Esophagus muscularis mucosa (tissue), 4 donors: Measurements from ENCODE around the gene VWC2L. TPM values are rescaled to one million over a fixed set of nuclear protein-coding genes. Genes with fewer than 3 reads are reported as not detected.

Experiments
- DNase-seq: peaks from one replicate; pipeline ENCODE4 v3.0.0-alpha.2; 2017; ENCODE audit errors: extremely low spot score
- H3K27ac ChIP-seq, 4 donors: fragments of 200-600 bp; sonication (generic); replicated peaks in 1 of 4; 1 replicate in 3 of 4; 2 replicates in 1 of 4; pipeline ENCODE4 v1.5.1; 2016 to 2019; ENCODE audit warnings: mild to moderate bottlenecking in 1 of 4
- H3K27me3 ChIP-seq, 4 donors: fragments of 200-600 bp; sonication (generic); one replicate each; pipeline versions ENCODE4 v1.5.1 to v1.6.0; 2016 to 2019
- H3K36me3 ChIP-seq, 4 donors: fragments of 200-600 bp; sonication (generic); one replicate each; pipeline ENCODE4 v1.5.1; 2016 to 2019
- H3K4me1 ChIP-seq, 4 donors: fragments of 200-600 bp; sonication (generic); one replicate each; pipeline ENCODE4 v1.5.1; 2016 to 2019
- H3K4me3 ChIP-seq, 4 donors: fragments of 200-600 bp; sonication (generic); 1 replicate in 2 of 4; 2 replicates in 2 of 4; pipeline ENCODE4 v1.5.1; 2016 to 2019; ENCODE audit warnings: mild to moderate bottlenecking in 4 of 4, moderate library complexity in 1 of 4
- H3K9me3 ChIP-seq, 4 donors: fragments of 200-600 bp; sonication (generic); 1 replicate in 3 of 4; 2 replicates in 1 of 4; pipeline ENCODE4 v1.5.1; 2016 to 2019
- EP300 ChIP-seq: sonication (generic); formaldehyde crosslinking; IDR thresholded peaks from one replicate; pipeline ENCODE4 v1.6.1; 2017; ENCODE audit warnings: antibody characterized with exemption
- POLR2A ChIP-seq: fragments of 450-650 bp; IDR thresholded peaks from one replicate; pipeline ENCODE4 v1.6.1; 2017; ENCODE audit warnings: antibody characterized with exemption, moderate library complexity, mild to moderate bottlenecking, low read depth
- POLR2AphosphoS5 ChIP-seq, 2 donors: sonication (generic); formaldehyde crosslinking; IDR thresholded peaks; one replicate each; pipeline ENCODE4 v1.6.1; 2017; ENCODE audit warnings: antibody characterized with exemption in 2 of 2
- WGBS: methylation state at CpG from one replicate; pipeline ENCODE4 v1.1.5; 2018; 5-methylcytosine and 5-hydroxymethylcytosine counted together
- intact Hi-C: fragments of 100-400 bp; cut with DNase I; formaldehyde crosslinking; loops from one replicate; pipeline ENCODE4 v1.15.1; 2023
- total RNA-seq, 4 donors: library from RNA; depleted of rRNA; stranded (reverse); fragments of >200 nt; gene quantifications; one replicate each; pipeline versions ENCODE4 v1.1.0 to v1.2.1, GENCODE V29; 2016
- TF ChIP-seq, protein P1 (sequence below), 3 experiments: fragments of 200-600 bp in 2 of 3; fragments of 450-650 bp in 1 of 3; sonication (generic) in 2 of 3; IDR thresholded peaks; one replicate each; pipeline ENCODE4 v1.5.1; 2017 to 2019; ENCODE audit warnings: antibody characterized with exemption in 3 of 3, mild to moderate bottlenecking in 2 of 3, moderate library complexity in 1 of 3

Gene VWC2L
- total RNA-seq, 4 donors from 2014 or later: 0.11 TPM; not detected in 3

DNA sequence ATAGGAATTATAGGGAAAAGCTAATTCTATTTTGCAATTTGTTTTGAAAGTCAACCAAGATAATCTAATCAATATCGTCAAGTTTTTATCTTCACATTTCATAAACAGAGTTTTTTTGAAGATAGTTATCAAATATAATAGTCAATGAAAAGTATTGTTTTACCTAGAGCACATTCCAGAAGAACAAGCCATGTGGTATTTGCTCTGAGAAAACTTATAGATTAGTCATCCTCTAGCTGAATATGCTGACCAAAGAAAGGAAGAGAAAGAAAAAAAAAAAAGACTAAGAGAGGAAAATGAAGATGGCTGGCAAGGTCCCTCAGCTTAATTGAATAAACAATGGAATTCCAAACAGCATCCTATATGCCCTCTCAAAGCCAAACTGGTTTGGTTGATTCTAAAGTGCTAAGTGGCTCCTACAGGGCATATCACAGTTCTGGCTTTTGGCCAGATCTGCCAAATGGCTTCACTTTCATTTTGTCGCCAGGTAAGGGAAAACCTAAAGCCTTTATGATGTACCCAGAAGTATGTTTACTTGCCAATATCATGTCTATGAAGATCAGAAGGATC lies 132.6 kb downstream of the VWC2L start:
- 80% methylated on average over 2 of the region's 2 CpGs for WGBS
- Histone ChIP-seq H3K36me3 (no peaks in the 10 kb centered on the region), H3K4me1 (peaks cover 3 to 22% (median 15%) of the 10 kb centered on the region in 4 donors), H3K27ac (no peak overlapping the region), H3K27me3 (no peaks in the 10 kb centered on the region), H3K4me3 (no peak overlapping the region), H3K9me3 (no peaks in the 10 kb centered on the region)
- DNase-seq: no peak
- TF ChIP-seq, protein P1, sequence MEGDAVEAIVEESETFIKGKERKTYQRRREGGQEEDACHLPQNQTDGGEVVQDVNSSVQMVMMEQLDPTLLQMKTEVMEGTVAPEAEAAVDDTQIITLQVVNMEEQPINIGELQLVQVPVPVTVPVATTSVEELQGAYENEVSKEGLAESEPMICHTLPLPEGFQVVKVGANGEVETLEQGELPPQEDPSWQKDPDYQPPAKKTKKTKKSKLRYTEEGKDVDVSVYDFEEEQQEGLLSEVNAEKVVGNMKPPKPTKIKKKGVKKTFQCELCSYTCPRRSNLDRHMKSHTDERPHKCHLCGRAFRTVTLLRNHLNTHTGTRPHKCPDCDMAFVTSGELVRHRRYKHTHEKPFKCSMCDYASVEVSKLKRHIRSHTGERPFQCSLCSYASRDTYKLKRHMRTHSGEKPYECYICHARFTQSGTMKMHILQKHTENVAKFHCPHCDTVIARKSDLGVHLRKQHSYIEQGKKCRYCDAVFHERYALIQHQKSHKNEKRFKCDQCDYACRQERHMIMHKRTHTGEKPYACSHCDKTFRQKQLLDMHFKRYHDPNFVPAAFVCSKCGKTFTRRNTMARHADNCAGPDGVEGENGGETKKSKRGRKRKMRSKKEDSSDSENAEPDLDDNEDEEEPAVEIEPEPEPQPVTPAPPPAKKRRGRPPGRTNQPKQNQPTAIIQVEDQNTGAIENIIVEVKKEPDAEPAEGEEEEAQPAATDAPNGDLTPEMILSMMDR (IDR thresholded peaks at IDR 0.05): no peak
- TF ChIP-seq EP300 (no peak), POLR2A (no peak), POLR2AphosphoS5 (IDR thresholded peaks at IDR 0.05) (no peak)
- intact Hi-C loops: no loop called here

DNA sequence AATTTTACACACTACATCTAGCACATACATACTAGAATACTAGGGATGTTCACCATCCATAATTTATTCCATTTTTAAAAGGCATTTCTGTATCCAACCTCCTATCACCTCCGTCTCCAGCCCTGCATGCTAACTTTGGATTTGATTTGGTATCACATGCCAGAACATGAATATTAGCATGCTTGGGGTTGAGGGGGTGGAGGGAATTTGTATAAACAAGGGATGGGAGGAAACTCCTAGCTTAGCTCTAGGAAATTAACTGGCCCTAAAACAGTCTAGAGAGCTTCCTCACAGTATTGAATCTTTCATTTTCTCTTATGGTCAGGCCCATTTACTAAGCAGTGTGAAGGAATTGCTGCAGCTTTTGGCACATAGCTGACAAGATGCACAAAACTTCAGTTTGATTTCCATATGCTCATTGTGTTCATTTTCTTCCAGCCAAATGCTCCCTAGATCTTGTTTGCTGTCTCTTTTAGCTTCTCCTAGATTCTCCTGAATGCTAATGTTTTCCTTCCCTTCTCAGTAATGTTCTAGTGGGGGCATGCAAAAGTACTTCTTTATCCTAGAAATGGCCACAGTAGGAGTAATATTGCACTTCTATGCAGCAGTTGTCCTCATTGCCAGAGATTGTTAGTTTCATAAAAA lies 135.2 kb downstream of the VWC2L start:
- Histone ChIP-seq H3K9me3 (no peaks in the 10 kb centered on the region), H3K4me3 (no peak overlapping the region), H3K36me3 (no peaks in the 10 kb centered on the region), H3K27ac (no peak overlapping the region), H3K27me3 (no peaks in the 10 kb centered on the region), H3K4me1 (peaks cover 3 to 25% (median 19%) of the 10 kb centered on the region in 4 donors)
- WGBS: 55% methylated on average over 1 of the region's 1 CpG
- no peak for DNase-seq
- intact Hi-C loops: no loop called here
- TF ChIP-seq POLR2AphosphoS5 (IDR thresholded peaks at IDR 0.05) (no peak), POLR2A (no peak), EP300 (no peak)
- TF ChIP-seq, protein P1 (IDR thresholded peaks at IDR 0.05): no peak

DNA sequence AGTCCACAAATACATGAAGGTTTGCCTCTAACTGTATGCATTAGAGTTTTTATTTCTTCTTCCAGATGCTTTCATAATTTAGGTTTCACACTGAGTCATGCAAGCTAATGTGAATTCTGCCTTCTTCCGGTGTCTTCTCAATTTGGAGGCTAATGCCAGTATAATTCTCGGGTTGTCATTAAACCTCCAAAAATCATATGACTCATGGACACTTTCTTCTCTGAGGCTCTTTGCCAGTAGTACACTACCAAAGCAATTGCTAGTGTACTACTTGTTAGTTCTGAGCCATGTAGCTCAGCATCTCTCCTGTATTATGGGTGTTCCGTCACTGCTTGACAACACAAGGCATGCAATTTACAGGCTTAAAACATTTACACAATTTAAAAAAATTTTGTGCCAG lies 137.1 kb downstream of the VWC2L start:
- Histone ChIP-seq H3K9me3 (no peaks in the 10 kb centered on the region), H3K4me3 (no peak overlapping the region)
- intact Hi-C loops: no loop called here

DNA sequence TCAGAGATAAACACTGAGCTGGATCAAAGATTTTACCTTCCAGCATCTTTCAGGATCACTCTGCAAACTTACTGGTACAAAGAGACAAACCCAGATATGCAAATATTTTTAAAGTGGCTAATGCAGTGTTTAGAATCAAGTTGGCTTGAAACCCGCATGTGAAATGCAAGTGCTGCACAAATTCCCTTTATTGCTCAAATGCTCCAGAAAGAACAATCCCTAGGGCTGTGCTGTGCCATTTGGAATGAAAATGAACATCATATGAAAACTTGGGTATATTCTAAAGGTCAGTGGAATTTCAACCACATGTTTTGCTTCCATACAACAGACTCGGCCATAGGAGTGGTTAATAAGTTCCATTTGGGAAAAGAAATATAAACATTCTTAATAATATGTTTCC lies 139.1 kb downstream of the VWC2L start:
- TF ChIP-seq EP300: no peak
- TF ChIP-seq, protein P1 (IDR thresholded peaks at IDR 0.05): no peak
- TF ChIP-seq POLR2A: no peak
- no peak for TF ChIP-seq POLR2AphosphoS5 (IDR thresholded peaks at IDR 0.05)
- WGBS: 78% methylated on average over 2 of the region's 2 CpGs

More for the DNA sequence above, 137.1 kb downstream of the VWC2L start:
- H3K4me1 ChIP-seq: peaks cover 0 to 15% (median 11%) of the 10 kb centered on the region in 4 donors
- no peaks in the 10 kb centered on the region for H3K27me3 ChIP-seq
- H3K36me3 ChIP-seq: no peaks in the 10 kb centered on the region
- DNase-seq: no peak
- no peak for TF ChIP-seq POLR2AphosphoS5 (IDR thresholded peaks at IDR 0.05)
- TF ChIP-seq, protein P1 (IDR thresholded peaks at IDR 0.05): no peak
- no peak for TF ChIP-seq EP300
- TF ChIP-seq POLR2A: no peak
- H3K27ac ChIP-seq: no peak overlapping the region
- 31% methylated on average over 3 of the region's 3 CpGs for WGBS

More for the DNA sequence above, 139.1 kb downstream of the VWC2L start:
- H3K27me3 ChIP-seq: no peaks in the 10 kb centered on the region
- no peak for DNase-seq
- H3K9me3 ChIP-seq: no peaks in the 10 kb centered on the region
- intact Hi-C loops: no loop called here
- peaks cover 0 to 14% (median 11%) of the 10 kb centered on the region in 4 donors for H3K4me1 ChIP-seq
- no peak overlapping the region for H3K27ac ChIP-seq
- no peak overlapping the region for H3K4me3 ChIP-seq
- no peaks in the 10 kb centered on the region for H3K36me3 ChIP-seq
